GM19328 (cell line): ENCODE measurements around the gene ANKS1B.
"Not testable (repeated sequence)": the region's sequence is repeated elsewhere in the genome, so short reads cannot be mapped to it uniquely, and the experiment has no call there.

ENCODE experiments used
- ATAC-seq: cut with Tn5 transposase; IDR thresholded peaks from one replicate; pipeline ENCODE4 v1.9.1; 2021; ENCODE audit warnings: mild to moderate bottlenecking, moderate library complexity; ENCODE audit not compliant: unreplicated experiment

The ANKS1B gene

GRCh38 chr12:98799146-98799810 is 1185.5 kb downstream of the ANKS1B start:
- no peak for ATAC-seq

- ATAC-seq: no peak
Observed at GRCh38 chr12:98797200-98797599, 1187.5 kb downstream of the ANKS1B start.

DNA sequence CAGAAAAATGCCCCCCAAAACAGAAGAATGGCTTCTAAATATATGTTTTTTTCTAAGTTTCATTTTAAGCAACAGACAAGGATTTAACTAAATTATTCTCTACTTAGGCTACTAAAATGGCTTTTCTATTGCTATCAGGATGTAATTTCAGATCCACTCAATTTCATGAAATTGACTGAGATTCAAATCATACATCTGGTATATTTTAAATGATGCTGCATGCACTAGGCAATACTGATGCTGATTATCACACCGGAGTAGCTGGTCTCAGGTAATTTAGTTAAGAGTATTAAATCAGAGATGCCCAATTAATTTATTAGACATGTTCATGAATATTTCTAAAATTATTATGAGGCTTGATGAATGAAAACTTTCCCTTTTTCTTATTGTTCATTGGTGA is 1188.0 kb downstream of the ANKS1B start:
- no peak for ATAC-seq

DNA sequence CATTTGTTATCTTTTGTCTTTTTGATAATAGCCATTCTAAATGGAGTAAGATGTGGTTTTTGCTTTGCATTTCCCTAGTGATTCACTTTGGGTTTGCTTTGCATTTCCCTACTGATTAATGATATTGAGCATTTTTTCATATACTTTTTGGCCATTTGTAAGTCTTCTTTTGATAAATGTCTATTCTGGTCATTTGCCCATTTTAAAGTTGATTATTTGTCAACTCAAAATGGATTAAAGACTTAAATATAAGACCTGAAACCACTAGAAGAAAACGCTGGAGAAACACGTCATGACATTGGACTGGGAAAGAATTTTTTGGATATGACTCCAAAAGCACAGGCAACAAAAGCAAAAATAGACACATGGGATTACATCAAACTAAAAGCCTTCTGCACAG is 1191.6 kb downstream of the ANKS1B start:
- ATAC-seq: no peak

GRCh38 chr12:98791406-98791805 is 1193.3 kb downstream of the ANKS1B start:
- ATAC-seq: no peak

DNA sequence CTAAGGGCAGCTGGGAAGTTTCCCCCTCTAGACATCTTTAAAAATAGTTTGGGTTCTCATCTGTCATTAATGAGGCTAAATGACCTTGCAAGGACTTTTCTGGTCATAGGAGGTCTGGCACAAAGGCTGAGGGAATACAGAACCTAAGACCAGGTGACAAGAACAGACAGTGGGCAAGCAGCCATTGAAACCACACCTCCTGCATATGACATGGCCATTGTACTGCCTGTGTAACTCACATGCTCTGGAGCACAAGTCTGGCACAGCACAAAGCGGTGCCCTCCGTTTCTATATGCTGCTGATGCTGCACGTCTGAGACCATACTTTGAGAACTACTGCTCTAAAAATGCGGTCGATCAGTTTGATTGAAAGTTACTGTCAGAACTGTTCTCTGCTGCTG is 1196.3 kb downstream of the ANKS1B start:
- no peak for ATAC-seq

DNA sequence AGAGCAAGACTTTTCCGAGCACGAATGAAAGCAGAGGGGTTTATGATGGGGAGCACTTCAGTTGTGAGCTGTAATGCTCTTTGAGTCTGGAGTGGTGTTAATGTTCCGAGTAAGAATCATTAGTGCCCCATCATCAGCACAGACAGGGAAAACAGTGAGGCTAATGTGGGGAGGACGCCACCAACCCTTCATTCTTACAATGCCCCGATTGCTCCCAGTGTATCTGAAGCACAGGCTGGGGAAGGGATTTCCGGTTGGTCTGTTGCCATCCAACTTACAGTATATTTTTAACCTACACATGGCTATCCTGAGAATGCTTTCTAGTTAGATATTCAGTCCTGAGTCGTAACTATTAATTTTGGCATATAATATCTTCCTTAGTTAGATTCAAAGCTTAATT is 1198.1 kb downstream of the ANKS1B start:
- ATAC-seq: no peak

DNA sequence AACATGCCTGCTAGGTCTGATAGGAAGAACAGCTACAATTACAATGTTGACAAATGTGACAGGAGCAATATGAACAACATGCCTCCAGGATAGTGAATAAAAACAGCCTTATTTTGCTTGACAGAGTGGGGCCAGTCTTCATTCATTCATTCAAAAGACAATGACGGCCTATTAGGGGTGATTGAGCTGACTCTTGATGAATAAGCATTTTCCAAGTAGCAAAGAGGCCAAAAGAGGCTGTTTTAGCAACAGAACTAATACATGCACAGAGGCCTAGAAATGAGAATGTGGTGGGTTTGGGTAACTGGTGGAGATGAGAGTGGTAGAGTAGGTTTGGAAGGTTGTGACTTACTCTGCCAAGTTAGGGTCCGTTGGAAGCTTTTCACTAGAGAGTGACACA is 1201.3 kb downstream of the ANKS1B start:
- no peak for ATAC-seq

GRCh38 chr12:98780261-98780660 is 1204.5 kb downstream of the ANKS1B start:
- ATAC-seq: no peak

- no peak for ATAC-seq
Observed at GRCh38 chr12:98772818-98773217, 1211.9 kb downstream of the ANKS1B start.

- ATAC-seq: no peak
Observed at GRCh38 chr12:98771811-98772752, 1212.7 kb downstream of the ANKS1B start.

GRCh38 chr12:98770230-98770629 is 1214.5 kb downstream of the ANKS1B start:
- ATAC-seq: no peak

DNA sequence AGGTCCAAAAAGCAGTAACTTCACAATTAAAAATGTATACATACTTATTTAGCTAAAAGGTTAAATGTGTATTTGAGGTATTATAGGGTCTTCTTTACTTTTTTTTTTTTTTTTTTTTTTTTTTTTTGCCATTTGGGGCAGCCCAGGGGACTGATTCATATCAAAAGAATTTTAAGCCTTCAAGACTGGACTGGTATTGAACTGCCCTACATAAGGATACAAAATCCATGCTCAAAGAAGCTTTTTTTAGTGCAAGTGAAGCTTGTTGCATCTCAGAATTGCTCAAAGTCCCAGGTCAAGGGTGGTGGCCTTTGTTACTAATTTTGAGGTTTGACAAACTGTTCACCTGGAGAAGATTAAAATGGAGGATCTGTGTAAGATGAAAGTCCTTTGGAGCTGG is 1215.7 kb downstream of the ANKS1B start:
- ATAC-seq: no peak

- ATAC-seq: no peak
Observed at GRCh38 chr12:98767248-98767647, 1217.5 kb downstream of the ANKS1B start.

- no peak for ATAC-seq
Observed at GRCh38 chr12:98763656-98764055, 1221.1 kb downstream of the ANKS1B start.

GRCh38 chr12:98758331-98758730 is 1226.4 kb downstream of the ANKS1B start:
- ATAC-seq: no peak

- no peak for ATAC-seq
Observed at GRCh38 chr12:98757455-98757854, 1227.3 kb downstream of the ANKS1B start.

- ATAC-seq: not testable (repeated sequence)
Observed at GRCh38 chr12:98755855-98756254, 1228.9 kb downstream of the ANKS1B start.

- ATAC-seq: peak; percentile 99
Observed at GRCh38 chr12:98754095-98754494, 1230.6 kb downstream of the ANKS1B start.

DNA sequence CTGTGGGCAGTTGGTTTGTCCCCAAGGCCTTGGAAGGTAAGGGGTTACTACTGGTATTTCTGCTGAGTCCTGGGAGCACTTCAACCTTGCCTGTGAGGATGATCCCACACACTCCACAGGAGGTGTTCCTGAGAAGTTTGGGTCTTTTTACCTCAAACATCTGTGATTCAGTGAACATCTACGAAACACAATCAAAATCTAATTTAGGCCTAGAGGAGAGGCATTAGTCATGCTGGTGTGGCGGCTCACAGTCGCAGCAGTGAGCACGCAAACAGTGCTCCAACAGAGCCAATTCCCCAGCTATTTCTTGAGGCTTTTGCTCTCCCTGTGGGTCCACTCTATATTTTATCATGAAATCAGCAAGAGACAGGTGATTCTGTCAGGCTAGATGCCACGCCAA is 1232.0 kb downstream of the ANKS1B start:
- ATAC-seq: no peak

- no peak for ATAC-seq
Observed at GRCh38 chr12:98751580-98752115, 1233.1 kb downstream of the ANKS1B start.

DNA sequence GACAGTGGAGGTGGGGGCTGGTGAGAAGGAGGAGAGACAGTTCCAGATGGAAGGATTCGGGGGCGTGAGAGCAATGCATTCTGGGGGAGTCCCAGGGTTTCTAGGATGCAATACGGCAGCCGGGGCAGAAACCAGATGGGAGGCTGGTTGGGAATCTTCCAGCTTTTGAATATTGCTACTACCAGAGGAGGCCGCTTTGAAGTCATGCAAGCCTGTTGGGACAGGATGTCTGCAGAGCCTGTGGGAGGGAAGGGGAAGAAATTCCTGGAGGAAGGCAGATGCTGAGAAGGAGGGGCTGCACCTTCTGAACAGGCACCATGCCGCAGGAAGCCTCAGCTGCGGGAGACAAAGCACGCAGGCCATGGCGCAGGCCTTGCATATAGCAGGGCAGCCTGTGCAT is 1234.2 kb downstream of the ANKS1B start:
- ATAC-seq: no peak
